Skin epidermis (tissue), 12 donors: ENCODE measurements around the gene MYO1A.
A peak's percentile ranks its signal among the peaks of the same experiment; 100 is the strongest.
"Not testable (repeated sequence)": the region's sequence is repeated elsewhere in the genome, so short reads cannot be mapped to it uniquely, and the experiment has no call there.

Source experiments
- H3K27ac ChIP-seq, 21 experiments: fragments of 200-600 bp; sonication (generic) in 11 of 21; one replicate each; pipeline ENCODE4 v1.5.0; 2020; ENCODE audit warnings: mild to moderate bottlenecking in 3 of 21, inconsistent platforms in 2 of 21, moderate library complexity in 2 of 21
- H3K4me3 ChIP-seq, 7 experiments: fragments of 200-600 bp; sonication (generic) in 2 of 7; one replicate each; pipeline ENCODE4 v1.5.0; 2020; ENCODE audit warnings: inconsistent platforms in 2 of 7, mild to moderate bottlenecking in 2 of 7, moderate library complexity in 1 of 7

The MYO1A gene

DNA sequence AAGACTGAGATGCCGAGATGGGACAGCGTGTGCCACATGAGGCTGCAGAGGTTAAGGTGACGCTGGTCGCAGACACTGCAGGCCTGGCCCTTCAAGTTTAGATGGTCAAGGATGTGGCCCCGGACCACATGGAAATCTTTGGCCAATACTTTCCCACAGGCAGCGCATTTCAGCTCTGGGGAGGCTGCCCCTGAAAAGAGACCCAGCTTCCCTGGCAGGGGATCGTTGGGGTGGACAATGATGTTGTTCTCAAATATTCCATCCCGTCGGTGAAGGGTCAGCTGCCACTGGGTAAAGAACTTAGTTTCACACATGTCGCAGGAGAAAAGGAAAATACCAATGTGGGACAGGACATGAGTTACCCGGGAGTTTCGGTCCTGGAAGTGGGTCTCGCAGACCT lies 46.5 kb downstream of the MYO1A start:
- Histone ChIP-seq H3K4me3 (no peak overlapping the region), H3K27ac (no peak overlapping the region)

DNA sequence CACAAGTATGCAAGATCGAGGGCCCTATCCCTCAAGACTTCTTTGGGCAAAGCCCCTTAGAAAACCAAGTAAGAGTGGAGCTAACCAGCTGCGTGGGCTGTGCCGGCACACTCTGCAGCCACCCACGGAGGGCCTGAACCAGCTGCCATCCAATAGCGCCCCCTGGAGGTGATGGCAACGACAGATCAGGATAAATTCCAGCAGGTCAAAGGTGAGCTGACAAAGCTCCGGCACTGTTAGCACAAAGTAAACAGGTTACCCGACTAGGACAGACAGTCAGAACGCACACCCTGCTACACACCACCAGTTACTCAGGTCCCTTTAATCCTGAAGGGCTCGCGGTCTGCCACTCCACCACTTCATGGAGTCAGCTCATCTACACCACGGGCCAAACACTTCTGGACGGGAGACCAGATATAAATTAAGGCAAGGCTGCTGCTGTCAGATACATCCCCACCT lies 48.5 kb downstream of the MYO1A start:
- Histone ChIP-seq H3K27ac (no peak overlapping the region), H3K4me3 (no peak overlapping the region)

DNA sequence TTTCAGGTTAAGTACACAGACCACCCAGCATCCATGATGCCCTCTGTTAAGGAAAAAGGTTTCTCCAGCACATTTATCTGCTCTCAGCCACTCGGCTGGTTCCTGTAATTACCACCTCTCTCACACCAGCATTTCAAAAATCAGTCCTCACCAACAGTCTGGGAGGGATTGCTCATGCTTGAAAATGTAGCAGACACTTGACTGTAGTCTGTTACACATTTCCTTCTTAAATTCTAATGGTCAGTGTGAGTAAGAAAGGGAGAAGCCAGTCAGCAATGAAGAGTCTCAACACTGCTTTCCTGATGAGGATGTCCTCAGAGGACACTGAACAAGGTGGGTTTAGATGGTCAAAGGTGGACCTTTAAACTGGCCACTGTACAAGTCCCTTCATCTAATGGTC lies 49.5 kb downstream of the MYO1A start:
- no peak overlapping the region for H3K4me3 ChIP-seq
- H3K27ac ChIP-seq = no peak overlapping the region

DNA sequence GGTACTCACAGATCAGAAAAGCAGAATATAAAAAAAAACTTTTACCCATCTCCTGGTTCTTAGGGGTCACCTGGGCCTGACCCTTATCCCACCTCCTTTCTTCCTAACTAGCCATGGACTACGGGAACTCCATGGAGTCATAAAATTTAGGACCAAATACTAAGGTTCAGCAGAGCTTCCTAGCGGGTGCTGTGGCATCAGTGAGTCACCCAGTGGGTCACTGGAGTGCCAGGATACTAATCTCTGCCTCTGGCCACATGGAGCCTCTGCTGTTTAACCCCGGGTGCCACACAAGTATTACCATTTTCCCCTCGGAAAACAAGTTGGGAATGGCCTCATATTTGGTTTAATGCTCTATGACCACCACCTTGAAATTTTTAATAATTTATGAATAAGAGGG lies 50.5 kb downstream of the MYO1A start:
- Histone ChIP-seq H3K4me3 (no peak overlapping the region), H3K27ac (peak overlapping the region in 1 of 21 experiments; percentile 21)

DNA sequence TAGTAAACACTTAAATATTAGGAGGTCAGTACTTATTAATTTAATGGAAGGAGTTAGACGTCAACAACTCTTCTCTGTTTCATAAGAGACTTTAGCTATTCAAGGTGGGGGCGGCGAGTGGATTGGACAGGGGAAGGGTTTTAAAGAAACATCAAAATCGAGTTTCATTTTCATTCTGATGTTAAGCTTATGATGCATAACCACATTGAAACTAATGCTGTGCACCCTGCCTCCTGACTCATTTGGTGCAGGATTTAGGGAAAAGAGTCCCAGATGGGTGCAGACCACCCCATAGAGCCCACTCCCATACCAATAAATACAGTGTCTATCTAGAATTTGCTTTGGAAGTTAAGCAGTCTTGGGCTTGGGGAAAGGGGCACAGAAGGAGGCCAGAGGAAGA lies 50.9 kb downstream of the MYO1A start:
- H3K4me3 ChIP-seq = no peak overlapping the region
- peak overlapping the region in 1 of 21 experiments; percentile 21 for H3K27ac ChIP-seq

DNA sequence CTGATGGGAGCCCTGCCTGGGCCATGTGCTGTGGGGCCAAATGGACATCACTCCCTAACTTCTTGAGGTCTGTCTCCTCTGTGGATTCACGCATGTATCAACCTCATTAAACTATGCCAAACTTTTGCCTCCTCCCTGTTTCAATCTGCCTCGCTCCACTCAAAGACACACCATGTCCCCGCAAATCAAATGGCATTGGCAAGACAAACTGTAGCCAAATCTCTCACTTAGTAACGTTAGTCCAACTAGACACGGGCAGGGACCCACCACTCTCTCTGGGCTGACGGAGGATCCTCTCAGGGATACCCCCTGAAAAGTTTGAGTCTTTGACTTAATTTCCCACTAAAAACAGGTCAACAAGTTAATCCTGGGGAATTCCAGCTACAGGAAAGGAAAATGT lies 51.6 kb downstream of the MYO1A start:
- H3K27ac ChIP-seq = peak overlapping the region in 1 of 21 experiments; percentile 21
- H3K4me3 ChIP-seq = no peak overlapping the region

DNA sequence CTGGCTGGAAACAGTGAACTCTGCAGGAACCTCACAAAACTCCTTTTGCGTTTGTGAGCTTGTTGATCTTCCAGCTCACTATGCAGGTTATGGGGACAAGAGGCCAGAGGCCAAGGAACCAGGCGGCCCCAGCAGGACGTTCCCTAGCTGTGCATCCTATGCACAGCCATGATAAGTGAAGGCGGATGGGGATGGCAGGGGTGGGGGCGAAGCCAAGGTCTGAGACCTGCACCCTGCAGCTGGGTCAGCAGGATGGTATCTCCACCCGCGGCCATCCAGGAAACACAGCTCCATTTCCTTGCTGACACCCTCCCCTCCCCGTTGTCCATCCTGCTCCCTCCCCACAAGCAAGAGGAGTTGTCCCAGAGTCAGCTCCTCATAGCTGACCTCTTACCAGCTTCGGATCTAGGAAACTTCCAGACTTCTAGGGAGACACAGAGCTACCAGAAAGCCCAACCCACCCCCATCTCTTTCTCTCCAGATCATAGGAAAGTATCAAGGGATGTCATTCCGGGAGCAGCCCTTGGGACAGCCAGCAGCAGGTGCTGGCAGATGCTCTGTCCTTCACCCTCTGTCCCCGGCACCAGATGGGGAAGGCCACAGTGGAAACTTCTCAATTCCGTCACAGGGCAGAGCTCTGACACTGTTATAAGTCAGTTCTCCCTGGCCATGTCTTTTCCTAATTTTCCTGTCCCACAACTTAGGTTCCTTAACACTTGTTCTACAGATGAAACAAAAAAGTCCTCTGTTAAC lies 53.0 kb downstream of the MYO1A start:
- no peak overlapping the region for H3K27ac ChIP-seq
- no peak overlapping the region for H3K4me3 ChIP-seq

DNA sequence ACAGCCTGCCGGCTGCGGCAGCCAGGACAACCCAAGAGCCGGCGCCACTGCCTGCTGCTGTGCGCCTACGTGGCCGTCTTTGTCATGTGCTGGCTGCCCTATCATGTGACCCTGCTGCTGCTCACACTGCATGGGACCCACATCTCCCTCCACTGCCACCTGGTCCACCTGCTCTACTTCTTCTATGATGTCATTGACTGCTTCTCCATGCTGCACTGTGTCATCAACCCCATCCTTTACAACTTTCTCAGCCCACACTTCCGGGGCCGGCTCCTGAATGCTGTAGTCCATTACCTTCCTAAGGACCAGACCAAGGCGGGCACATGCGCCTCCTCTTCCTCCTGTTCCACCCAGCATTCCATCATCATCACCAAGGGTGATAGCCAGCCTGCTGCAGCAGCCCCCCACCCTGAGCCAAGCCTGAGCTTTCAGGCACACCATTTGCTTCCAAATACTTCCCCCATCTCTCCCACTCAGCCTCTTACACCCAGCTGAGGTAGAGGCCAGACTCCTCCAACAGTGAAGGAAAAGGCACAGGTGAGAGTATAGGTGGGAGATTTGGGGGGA lies 53.9 kb downstream of the MYO1A start:
- no peak overlapping the region for H3K4me3 ChIP-seq
- H3K27ac ChIP-seq = no peak overlapping the region

DNA sequence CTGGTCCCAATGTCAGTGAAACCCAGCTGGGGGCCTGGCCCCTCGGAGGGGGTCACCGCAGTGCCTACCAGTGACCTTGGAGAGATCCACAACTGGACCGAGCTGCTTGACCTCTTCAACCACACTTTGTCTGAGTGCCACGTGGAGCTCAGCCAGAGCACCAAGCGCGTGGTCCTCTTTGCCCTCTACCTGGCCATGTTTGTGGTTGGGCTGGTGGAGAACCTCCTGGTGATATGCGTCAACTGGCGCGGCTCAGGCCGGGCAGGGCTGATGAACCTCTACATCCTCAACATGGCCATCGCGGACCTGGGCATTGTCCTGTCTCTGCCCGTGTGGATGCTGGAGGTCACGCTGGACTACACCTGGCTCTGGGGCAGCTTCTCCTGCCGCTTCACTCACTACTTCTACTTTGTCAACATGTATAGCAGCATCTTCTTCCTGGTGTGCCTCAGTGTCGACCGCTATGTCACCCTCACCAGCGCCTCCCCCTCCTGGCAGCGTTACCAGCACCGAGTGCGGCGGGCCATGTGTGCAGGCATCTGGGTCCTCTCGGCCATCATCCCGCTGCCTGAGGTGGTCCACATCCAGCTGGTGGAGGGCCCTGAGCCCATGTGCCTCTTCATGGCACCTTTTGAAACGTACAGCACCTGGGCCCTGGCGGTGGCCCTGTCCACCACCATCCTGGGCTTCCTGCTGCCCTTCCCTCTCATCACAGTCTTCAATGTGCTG lies 54.6 kb downstream of the MYO1A start:
- H3K27ac ChIP-seq = no peak overlapping the region
- no peak overlapping the region for H3K4me3 ChIP-seq

DNA sequence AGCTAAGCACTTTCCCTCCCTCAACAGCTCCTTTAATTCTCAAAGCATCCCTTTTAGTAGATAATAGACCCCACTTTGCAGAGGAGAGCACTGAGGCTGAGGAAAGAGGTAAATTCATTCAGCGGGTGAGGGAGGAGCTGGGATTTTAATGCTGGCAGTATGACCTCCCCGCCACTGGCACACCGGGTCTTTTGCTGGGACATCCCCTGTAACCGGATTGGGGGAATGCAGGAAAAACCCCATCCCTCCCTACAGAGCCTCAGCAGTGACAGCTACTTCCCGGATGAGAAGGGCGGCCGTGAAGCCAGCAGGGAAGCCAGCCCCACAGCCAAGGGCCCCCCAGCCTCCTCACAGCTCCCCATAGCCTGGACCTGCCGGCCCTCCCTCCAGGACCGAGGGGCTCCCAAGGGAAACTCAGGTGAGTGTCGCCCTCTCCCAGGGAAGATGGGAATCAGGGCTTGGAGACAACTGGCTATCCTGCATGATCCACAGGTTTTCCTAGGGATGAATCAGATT lies 55.6 kb downstream of the MYO1A start:
- no peak overlapping the region for H3K4me3 ChIP-seq
- H3K27ac ChIP-seq = no peak overlapping the region

DNA sequence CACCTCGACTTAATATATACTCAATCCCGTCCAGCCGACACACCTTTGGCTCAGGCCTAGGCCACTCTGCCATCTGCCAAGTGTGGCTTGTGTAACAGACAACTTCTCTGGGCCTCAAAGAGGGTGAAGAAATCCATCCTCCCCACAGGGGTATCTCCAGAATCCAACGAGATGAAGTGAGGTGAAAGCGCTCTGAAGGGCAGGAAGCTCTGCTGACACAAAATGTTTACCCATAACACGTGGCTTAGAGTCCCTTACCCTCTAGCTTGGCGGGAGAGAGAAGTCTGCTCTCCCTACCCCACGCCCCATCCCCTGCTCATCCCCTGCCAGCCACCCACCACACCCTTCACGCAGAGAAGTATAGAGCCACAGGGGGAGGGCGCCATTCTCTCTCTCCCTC lies 56.6 kb downstream of the MYO1A start:
- no peak overlapping the region for H3K4me3 ChIP-seq
- H3K27ac ChIP-seq = no peak overlapping the region

DNA sequence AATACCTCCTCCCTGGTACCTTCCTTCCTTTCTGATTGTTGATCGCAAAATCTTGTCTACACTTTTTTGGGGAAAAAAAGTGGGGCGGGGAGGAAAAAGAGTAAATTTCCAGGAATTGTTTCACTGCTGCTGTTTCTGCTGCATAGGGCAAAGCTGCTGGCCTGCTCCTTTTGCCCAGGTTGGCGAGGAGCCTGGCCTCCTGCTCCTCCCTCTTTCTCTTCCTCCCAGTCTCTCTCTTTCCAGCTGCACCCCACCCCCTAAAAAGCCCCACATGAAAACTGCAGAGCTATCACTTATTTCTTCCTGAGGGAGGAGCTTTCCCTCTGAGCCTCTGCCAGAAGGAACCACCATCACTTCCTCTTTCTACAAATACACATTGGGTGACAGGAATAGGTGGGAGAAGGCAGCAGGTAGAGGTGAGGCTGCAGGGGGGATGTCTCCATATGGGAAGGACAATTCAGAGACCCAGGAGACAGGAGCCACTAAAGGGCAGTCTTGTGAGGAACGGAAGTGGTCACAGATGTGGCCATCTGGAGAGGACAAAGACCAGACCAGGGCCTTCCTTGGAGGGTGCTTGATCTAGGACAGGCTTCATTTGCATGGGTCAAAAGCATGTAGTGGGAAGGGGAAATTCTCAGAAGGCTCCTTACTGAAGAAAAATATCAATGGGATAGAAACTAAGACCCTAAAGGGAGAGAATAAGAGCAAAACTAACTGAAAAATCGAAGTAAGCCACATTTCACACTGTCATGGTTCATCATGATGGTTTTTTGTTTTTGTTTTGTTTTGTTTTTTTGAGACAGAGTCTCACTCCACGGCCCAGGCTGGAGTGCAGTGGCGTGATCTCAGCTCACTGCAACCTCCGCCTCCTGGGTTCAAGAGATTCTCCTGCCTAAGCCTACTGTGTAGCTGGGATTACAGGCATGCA lies 58.3 kb downstream of the MYO1A start:
- no peak overlapping the region for H3K4me3 ChIP-seq
- peak overlapping the region in 6 of 21 experiments; percentile 2 to 51 (median 41) for H3K27ac ChIP-seq

DNA sequence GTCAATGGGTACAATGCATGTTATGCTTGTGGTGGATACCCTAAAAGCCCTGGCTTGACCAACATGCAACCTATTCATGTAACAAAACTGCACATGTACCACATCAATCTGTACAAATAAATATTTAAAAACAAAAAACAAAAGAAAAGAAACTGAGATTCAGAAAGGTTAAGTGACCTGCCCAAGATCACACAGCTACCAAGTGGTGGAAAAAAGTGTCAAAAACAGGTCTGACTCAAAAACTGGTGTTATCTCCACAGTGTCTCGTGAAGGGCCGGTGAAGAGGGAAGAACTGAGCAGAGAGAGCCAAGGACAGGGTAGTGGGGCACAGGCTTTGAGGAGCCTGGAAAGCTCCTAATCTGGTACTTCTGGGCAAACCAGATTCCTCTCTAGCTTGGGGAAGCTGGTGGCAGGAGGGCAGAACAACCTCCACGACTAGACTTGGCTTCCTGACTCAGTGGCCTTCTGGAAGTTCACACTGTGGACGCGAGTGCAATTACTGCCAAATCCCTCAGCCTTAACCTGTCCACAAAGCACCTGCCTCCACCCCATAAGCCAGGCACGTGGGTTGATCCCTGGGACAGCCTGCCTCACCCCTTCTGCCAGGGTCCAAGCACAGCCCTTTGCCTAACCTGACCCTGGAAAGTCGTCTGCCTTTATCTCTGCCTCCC lies 59.1 kb downstream of the MYO1A start:
- Histone ChIP-seq H3K4me3 (no peak overlapping the region), H3K27ac (peak overlapping the region in 6 of 21 experiments; percentile 2 to 47 (median 36))

DNA sequence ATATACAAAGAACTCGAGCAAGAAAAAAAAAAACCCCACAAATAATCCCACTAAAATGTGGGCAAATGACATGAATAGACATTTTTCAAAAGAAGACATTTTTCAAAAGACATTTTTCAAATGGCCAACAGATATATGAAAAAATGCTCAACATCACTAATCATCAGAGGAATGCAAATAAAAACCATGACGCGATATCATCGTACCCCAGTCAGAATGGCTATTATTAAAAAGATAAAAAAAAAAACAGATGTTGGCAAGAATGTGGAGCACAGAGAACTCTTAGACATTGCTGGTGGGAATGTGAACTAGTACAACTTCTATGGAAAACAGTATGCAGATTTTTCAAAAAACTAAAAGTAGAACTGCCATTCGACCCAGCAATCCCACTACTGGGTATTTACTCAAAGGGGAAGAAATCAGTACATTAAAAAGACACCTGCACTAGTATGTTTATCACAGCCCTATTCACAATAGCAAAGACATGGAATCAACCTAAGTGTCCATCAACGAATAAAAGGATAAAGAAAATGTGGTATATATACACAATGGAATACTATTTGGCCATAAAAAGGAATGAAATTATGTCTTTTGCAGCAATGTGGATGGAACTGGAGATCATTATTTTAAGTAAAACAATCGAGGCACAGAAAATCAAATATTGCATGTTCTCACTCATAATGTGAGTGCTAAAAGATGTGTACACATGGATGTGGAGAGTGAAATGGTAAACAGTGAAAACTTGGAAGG lies 59.9 kb downstream of the MYO1A start:
- H3K4me3 ChIP-seq = no peak overlapping the region
- H3K27ac ChIP-seq = no peak overlapping the region

DNA sequence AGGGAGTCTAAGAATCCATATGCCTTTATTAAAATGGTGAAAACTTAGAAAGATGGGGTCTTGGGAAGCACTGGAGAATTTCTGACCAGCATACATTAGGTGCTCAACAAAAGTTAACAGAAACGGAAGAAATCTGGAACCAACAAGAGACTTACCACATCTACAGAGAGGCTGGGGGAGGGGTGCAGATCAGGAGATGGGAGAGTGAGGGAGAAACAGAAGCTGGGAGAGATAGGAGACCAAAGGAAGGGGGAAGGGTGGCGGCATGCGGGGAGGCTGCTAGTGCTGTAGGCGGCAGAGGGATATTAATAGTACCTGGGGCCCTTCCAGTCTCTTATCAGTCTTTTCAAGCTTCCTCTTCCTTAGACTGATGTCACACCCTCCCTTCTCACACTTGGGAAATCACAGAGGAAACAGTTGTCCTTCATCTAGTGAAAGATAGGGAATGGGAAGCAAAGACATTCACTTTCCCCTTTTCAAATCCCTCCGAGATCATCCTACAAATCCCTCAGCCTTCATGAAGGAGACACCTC lies 61.7 kb downstream of the MYO1A start:
- no peak overlapping the region for H3K27ac ChIP-seq
- no peak overlapping the region for H3K4me3 ChIP-seq

DNA sequence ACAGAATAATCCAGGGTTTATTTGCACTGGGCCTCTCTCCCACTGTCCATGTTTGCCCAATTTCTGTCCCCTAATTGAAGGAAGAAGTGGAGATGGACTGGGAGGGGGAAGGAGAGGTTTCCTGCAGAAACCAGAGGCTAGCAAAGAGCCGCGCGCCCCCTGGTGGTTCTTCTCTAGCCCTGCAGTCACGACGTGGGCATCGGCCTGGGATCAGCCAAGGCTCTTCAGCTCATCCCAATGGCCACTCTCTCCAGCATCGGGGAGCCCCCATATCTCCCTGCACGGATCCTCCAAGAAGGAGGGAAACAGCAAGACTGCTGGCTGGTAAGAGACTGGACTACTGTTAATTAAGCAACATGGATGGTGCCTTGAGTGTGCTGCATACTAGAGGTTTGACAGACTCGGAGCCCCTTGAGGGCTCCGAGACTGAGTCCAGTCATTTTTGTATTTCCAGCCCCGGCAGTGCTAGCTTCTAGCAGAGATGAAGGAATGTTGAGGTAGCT lies 62.3 kb downstream of the MYO1A start:
- Histone ChIP-seq H3K27ac (peak overlapping the region in 1 of 21 experiments; percentile 29), H3K4me3 (no peak overlapping the region)

DNA sequence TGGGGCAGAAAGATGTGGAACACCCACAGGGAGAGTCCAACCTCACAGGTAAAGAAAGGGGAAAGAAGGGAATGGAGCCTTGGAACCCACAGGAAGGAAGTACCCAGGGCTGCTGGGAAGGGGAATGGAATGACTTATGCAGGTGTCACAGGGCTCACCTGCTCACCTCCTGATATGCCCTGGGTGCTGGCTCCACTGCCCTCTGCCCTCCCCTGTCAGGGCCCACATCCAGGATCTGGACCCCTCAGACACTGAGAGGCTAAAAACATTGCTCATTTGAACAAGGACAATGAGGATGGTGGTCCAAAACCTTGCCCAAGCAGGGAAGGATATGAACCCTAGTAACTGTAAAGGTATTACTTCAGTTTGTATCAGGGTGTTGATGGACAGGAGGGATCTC lies 62.9 kb downstream of the MYO1A start:
- no peak overlapping the region for H3K4me3 ChIP-seq
- peak overlapping the region in 2 of 21 experiments; percentile 17 to 29 for H3K27ac ChIP-seq

DNA sequence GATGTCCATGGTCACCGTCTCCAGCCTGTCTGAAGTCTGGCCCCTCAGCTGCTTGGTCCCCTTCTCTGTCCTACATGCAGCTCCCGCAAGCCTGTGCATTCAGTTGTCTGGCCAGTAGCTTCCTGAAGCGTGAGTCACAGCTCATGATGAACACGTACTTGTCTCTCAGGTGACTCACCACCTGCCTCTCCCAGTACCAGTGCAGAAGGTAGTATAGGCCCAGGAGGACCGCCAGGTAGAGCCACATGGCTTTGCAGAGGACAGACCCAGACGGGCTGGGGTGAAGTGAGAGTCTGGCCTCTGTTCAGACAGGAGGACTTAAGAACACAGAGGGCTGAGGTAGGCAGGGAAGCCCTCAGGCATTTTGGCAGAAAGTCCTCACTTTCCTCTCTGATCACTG lies 64.2 kb downstream of the MYO1A start:
- H3K4me3 ChIP-seq = not testable (repeated sequence)
- H3K27ac ChIP-seq = peak overlapping the region in 6 of 21 experiments; percentile 1 to 62 (median 42)
